ENCODE results near the gene KIF9. TPM values are rescaled to one million over a fixed set of nuclear protein-coding genes. Genes with fewer than 3 reads are reported as not detected.

Gene KIF9
- total RNA-seq, 1 experiment from 2014 or later, result 8.9 TPM

- BruUV-seq (replicated peaks), result no TSS peak
- intact Hi-C loops (cut with micrococcal nuclease; ENCODE audit: unreplicated experiment) (no loop called here), in situ Hi-C loops (cut with HindIII; ENCODE audit: low pct_unique_long_range_greater_than_20kb, low sequenced_read_pairs) (no loop called here)
- no peak overlapping the region for H3K4me3 ChIP-seq (ENCODE audit: low read depth in 2 of 2, low read length in 2 of 2)
- H3K27ac ChIP-seq (ENCODE audit: low read length), result no peak overlapping the region
- DNase-seq (ENCODE audit: low read depth, low spot score) (no peak), ATAC-seq (no peak)
- H3K9me3 ChIP-seq (ENCODE audit: control insufficient read depth, insufficient read depth, low read depth, low read length), result no peaks in the 10 kb centered on the region
- H3K27me3 ChIP-seq (ENCODE audit: control insufficient read depth, insufficient read depth, low read length), result no peaks in the 10 kb centered on the region
- CTCF ChIA-PET, result no interaction called here
- no peaks in the 10 kb centered on the region for H3K36me3 ChIP-seq (ENCODE audit: control insufficient read depth, insufficient read depth, low read length)
- POLR2A ChIA-PET, result no interaction called here
- TF ChIP-seq, protein P1, sequence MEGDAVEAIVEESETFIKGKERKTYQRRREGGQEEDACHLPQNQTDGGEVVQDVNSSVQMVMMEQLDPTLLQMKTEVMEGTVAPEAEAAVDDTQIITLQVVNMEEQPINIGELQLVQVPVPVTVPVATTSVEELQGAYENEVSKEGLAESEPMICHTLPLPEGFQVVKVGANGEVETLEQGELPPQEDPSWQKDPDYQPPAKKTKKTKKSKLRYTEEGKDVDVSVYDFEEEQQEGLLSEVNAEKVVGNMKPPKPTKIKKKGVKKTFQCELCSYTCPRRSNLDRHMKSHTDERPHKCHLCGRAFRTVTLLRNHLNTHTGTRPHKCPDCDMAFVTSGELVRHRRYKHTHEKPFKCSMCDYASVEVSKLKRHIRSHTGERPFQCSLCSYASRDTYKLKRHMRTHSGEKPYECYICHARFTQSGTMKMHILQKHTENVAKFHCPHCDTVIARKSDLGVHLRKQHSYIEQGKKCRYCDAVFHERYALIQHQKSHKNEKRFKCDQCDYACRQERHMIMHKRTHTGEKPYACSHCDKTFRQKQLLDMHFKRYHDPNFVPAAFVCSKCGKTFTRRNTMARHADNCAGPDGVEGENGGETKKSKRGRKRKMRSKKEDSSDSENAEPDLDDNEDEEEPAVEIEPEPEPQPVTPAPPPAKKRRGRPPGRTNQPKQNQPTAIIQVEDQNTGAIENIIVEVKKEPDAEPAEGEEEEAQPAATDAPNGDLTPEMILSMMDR (IDR thresholded peaks at IDR 0.05), result no peak
- TF ChIP-seq SIN3A (IDR thresholded peaks at IDR 0.05; ENCODE audit: borderline replicate concordance, insufficient read depth, low read depth, low read length) (no peak), POLR2AphosphoS5 (IDR thresholded peaks at IDR 0.05; ENCODE audit: low read depth, low read length) (no peak), TCF7L2 (IDR thresholded peaks at IDR 0.05; ENCODE audit: low read depth, low read length) (no peak)
- TF ChIP-seq, protein P2, sequence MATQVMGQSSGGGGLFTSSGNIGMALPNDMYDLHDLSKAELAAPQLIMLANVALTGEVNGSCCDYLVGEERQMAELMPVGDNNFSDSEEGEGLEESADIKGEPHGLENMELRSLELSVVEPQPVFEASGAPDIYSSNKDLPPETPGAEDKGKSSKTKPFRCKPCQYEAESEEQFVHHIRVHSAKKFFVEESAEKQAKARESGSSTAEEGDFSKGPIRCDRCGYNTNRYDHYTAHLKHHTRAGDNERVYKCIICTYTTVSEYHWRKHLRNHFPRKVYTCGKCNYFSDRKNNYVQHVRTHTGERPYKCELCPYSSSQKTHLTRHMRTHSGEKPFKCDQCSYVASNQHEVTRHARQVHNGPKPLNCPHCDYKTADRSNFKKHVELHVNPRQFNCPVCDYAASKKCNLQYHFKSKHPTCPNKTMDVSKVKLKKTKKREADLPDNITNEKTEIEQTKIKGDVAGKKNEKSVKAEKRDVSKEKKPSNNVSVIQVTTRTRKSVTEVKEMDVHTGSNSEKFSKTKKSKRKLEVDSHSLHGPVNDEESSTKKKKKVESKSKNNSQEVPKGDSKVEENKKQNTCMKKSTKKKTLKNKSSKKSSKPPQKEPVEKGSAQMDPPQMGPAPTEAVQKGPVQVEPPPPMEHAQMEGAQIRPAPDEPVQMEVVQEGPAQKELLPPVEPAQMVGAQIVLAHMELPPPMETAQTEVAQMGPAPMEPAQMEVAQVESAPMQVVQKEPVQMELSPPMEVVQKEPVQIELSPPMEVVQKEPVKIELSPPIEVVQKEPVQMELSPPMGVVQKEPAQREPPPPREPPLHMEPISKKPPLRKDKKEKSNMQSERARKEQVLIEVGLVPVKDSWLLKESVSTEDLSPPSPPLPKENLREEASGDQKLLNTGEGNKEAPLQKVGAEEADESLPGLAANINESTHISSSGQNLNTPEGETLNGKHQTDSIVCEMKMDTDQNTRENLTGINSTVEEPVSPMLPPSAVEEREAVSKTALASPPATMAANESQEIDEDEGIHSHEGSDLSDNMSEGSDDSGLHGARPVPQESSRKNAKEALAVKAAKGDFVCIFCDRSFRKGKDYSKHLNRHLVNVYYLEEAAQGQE (IDR thresholded peaks at IDR 0.05; ENCODE audit: insufficient read depth in 1 of 2, low read depth in 2 of 2, low read length in 1 of 2), result no peak
- H3K4me1 ChIP-seq (ENCODE audit: control insufficient read depth, insufficient read depth, low read length), result no peaks in the 10 kb centered on the region
Observed at GRCh38 chr3:47295322-47295721, 12.7 kb upstream of the KIF9 start.

DNA sequence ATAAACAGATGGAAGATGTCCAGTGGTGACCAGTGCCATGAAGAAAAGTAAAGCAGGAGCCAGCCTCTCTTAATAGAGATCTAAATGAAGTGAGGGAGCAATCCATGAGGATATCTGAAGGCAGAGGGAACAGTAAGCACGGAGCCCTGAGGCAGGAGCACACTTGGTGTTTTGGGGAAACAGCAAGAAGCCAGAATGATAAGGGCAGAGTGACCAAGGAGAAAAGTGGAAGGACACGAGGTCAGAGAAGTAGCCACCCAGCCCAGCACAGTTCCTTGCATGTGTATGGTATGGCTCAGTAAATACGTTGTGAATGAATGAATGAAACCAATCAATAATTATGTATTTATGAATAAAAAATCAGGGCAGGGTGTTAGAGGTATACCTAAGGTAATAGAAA, 11.8 kb upstream of the KIF9 start:
- in situ Hi-C loops (cut with HindIII; ENCODE audit: low pct_unique_long_range_greater_than_20kb, low sequenced_read_pairs) (no loop called here), intact Hi-C loops (cut with micrococcal nuclease; ENCODE audit: unreplicated experiment) (no loop called here)
- H3K36me3 ChIP-seq (ENCODE audit: control insufficient read depth, insufficient read depth, low read length), result no peaks in the 10 kb centered on the region
- TF ChIP-seq, protein P2 (IDR thresholded peaks at IDR 0.05; ENCODE audit: insufficient read depth in 1 of 2, low read depth in 2 of 2, low read length in 1 of 2), result no peak
- TF ChIP-seq SIN3A (IDR thresholded peaks at IDR 0.05; ENCODE audit: borderline replicate concordance, insufficient read depth, low read depth, low read length), result no peak
- TF ChIP-seq, protein P1 (IDR thresholded peaks at IDR 0.05), result no peak
- H3K4me3 ChIP-seq (ENCODE audit: low read depth in 2 of 2, low read length in 2 of 2), result no peak overlapping the region
- DNase-seq (ENCODE audit: low read depth, low spot score) (no peak), ATAC-seq (no peak)
- no TSS peak for BruUV-seq (replicated peaks)
- H3K27me3 ChIP-seq (ENCODE audit: control insufficient read depth, insufficient read depth, low read length), result no peaks in the 10 kb centered on the region
- no peaks in the 10 kb centered on the region for H3K4me1 ChIP-seq (ENCODE audit: control insufficient read depth, insufficient read depth, low read length)
- CTCF ChIA-PET, result no interaction called here
- no peaks in the 10 kb centered on the region for H3K9me3 ChIP-seq (ENCODE audit: control insufficient read depth, insufficient read depth, low read depth, low read length)
- no peak overlapping the region for H3K27ac ChIP-seq (ENCODE audit: low read length)
- POLR2A ChIA-PET, result no interaction called here
